Inflammatory macrophage treated with lipopolysaccharide for 4 hours (primary cell): ENCODE results near the gene SORCS2.

Experiments used
- DNase-seq: peaks from one replicate; pipeline ENCODE4 v3.0.0-alpha.2; 2020

SORCS2 gene

DNA sequence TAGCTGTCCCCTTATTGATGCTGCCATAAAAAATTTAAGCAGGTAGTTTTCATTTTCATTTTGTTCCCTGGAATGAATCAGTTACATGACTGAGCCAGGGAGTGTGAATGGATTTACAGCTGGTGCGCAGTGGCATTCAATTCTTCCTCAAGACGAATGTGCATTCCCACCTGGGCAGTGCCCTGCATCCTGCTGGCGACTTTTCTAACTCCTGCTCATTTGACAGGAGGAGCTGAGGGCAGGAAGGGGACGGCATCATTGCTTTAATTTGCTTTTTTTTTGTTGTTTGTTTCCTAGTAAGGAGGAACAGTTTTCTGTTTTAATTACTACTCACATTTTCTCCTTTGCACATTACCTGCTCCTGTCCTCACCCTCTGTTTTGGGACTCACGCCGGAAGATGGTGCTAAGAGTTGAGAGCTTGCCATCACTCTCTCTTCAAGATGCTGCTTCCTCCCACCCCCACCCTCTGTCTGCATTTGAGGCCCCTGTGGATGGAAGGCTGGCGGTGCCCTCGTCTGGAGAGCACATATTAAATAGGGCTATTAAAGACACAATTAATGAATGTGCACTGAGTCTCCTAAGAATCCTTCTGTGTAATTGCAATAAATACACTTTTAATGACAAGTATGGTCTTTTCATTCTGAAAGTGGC, 206.6 kb downstream of the SORCS2 start:
- no peak for DNase-seq

DNA sequence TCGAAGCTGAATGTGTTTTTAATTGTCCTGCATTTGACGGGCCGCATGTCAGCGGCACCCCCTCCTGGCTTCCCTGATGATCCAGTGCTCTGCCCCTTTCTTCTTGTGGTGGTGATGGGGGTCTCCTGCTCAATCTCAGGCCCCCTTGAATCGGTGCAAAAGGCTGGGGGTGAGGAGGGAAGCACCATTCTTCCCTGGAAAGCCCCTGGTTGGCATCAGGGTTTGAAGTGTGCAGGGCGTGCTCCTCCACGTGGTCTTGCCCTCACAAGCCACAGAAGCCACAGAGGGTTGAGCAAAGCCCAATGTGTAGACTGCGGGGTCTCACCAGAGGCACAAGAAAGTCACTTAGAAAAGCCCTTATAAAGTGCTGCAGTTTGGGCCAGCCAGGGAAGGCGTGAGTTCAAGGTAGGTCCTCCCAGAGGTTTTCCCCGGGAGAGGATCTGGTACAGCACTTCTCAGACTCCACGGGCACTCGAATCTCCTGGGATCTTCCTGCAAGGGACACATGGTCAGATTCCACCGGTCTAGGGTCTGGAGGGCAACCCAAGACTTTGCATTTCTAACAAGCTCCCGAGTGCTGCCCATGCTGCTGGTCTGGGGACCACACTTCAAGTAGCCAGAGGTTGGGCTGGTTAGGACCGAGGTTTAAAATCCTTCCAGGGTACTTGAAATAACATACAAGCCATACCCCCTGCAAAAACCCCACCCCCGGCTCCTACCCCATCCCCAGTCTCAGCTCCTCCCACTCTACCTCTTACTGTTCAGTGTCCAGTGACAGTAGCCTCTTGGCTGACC, 207.3 kb downstream of the SORCS2 start:
- DNase-seq = no peak

DNA sequence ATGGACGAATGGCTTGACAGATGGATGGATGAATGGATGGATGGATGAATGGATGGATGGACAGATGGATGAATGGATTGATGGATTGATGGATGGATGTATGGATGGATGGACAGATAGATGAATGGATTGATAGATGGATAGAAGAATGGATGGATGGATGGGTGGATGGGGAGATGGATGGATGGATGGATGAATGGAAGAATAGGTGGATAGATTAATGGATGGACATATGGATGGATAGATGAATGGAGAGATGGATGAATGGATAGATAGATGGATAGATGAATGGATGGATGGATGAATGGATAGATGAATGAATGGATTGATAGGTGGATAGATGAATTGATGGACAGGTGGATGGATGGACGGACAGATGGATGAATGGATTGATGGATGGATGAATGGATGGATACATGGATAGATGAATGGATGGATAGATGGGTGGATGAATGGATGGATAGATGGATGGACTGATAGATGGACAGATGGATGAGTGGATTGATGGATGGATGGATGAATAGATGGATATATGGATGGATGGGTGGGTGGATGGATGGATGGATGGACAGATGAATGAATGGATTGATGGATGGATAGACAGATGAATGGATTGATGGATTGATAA, 208.4 kb downstream of the SORCS2 start:
- no peak for DNase-seq

DNA sequence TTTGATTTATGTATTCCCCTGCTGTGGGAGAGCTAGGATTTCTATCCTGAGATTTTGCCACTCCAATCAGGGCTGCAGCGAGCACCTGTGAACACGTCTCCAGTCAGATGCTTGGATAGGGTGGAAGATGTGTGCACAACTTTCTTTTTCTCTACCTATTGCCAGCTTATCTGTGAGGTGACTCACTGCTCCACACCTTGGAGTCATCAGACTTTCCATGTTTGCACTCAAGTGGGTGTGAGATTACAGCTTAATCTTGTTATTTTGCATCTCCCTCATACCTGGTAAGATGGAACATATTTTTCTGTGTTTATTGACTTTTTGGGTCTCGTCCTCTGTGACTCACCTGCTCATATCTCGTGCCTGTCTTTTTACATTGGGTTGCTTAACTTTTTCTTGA, 210.2 kb downstream of the SORCS2 start:
- no peak for DNase-seq

DNA sequence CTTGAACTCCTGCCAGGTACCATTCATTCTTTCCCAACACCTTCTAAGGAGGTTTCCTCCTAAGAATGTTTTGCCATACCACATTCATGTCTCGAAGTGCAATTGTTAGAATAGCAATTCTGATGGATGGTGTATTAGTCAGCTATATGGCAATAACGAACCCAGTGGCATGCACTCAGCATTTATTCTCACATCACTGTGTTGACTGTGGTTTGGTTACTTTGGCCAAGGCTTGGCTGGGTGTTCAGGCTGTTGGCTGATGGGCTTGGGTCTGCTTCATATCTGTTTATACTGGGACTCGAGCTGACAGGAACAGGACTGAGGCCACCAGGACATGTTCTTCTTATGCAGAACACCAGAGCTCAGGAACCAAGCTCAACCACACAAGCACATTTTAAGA, 210.7 kb downstream of the SORCS2 start:
- DNase-seq = no peak

DNA sequence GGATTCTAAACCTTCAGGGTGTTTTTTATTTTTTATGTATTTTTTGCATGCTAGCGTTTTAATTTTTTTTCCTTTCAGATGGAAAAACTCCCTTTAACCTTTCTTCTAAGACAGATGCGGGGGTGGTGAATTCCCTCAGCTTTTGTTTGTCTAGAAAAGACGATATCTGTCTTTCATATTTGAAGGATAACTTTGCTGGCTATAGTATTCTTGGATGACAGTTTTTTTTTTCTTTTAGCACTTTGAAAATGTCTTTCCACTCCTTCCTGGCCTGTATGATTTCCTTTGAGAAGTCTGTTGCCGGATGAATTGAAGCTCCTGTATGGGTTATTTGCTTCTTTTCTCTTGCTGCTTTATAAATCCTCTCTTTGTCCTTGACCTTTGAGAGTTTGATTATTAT, 215.8 kb downstream of the SORCS2 start:
- DNase-seq = no peak

DNA sequence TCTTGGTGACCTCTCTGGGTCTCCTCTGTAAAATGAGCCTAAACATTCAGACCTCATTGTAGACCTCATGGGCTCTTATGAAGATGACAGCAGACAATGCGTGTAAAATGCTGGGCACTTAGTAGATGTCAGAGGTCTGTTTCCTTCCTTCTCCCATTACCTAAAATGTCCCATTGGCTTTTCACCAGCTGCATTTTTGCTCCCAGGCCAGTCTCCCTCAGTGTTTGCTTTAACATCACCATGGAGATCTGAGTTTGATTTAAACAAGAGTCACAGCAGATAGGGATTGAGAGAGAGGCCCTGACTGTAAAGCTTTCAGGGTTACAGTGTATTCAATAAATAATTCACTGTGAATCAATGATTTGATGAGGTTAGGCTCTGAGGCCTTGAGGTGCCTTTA, 218.1 kb downstream of the SORCS2 start:
- no peak for DNase-seq

DNA sequence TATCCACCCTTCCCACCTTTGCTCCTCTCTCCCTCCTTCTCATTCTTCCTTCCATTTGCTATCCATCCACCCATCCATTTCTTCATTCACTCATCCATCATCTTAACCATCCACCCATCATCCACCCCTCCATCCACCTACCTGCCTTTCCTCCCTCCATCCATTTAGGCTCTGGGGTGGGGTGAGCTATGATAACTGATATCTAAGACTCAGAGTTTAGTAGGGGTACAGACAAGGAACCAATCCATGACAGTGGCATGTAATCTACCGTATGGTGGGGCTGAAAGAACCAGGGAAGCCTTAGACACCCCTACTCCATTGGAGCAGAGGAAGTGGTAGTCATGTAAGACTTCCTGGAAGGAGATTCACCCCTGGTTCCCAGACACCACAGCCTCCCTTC, 219.2 kb downstream of the SORCS2 start:
- no peak for DNase-seq

DNA sequence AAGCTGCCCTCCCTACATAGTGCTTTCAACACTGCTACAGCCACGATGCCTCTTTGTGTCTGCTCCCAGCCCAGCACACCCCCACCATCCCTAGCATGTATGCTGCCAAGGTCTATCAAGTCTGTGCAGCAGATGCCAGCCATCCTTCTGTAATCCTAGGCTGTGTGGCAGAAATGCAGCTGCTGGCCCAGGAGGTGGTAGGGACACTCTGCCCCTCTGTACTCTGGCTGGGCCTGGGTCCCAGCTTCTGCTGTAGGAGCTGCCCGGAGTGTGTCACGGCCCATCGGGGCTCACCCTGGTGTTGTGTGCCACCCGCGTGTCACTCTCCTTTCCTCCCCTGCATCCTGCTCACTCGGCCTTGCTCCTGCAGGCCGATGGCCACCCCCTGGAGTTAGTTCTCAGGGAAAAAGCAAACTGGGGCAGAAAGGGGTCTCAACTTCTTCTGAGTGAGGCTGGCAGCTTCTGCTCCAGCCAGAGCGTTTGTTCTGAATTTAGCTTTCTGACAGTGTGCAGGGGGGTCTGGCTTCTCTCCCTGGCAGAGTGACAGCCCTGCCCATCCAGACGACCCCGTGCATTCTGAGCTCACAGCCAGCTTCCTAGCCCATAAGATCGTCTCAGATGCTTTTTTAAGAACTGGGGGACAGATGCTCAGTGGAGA, 219.7 kb downstream of the SORCS2 start:
- DNase-seq = no peak

DNA sequence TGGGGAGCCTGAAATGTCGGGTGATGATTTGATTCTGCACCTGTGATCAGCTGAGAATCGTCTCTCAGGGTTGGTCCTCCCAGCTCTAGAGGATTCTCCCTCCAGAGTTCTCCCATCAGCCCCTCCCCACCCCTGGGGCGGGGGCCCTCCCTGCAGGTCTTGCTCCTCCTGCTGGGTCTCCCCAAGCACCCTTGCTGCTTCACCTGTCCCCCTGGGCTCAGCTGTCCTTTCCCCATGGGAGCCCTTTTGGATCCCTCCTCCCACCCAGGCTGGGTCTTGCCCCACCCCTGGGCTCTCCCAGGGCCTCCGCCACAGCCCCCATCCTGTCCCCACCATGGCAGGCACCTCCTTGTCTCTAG, 220.2 kb downstream of the SORCS2 start:
- no peak for DNase-seq

DNA sequence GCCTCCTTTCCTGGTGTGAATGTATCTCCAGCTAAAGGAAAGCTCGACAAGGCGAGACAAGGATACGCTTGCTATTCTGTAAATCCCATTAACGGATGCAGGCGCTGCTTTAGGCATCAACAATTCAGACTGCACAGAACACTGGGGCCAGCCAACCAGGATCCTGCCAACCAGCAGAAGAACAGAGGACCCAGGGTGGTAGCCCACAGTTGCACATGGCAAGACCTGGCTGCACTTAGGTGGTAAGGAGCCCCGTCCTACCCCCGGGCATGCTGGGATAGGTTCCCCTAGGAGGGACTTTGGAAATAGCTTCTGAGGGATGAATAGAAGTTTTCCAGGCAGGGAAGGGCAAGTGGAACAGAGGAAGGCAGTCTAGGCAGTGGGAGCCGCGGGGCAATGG, 221.7 kb downstream of the SORCS2 start:
- no peak for DNase-seq

DNA sequence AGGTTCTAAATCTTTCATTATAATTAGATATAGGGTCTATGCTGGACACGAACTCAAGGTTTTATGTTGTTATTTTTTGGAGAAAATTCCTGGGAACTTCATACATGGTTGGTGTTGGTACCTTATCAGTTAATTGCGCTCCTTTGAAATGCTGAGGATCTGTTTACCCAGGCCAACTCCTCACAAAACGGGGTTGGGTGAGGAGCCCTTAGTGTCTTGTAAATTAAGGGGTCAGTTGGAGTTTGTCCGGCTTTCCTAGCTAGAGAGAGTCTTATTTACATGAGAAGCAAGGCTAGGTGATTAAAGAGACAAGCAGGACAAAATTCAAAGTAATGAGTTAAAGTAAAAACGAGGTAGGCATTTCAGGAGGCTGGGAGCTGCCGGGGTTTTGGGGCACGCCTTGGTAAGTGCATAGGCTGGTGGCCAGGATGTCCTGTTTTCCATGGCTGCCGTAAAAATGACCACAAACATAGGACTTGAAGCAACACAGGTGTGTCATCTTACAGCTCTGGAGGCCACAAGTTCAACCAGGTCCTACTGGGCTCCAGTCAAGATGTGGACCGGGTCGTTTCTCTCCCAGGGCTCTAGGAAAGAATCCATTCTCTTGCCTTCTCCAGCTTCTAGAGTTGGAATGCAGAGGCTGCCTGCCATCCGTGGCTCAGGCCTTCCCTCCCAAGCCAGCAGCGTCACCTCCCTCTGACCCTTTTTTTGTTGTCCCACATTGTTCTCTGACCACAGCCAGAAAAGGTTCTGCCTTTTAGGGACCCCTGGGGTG, 222.6 kb downstream of the SORCS2 start:
- DNase-seq = no peak

DNA sequence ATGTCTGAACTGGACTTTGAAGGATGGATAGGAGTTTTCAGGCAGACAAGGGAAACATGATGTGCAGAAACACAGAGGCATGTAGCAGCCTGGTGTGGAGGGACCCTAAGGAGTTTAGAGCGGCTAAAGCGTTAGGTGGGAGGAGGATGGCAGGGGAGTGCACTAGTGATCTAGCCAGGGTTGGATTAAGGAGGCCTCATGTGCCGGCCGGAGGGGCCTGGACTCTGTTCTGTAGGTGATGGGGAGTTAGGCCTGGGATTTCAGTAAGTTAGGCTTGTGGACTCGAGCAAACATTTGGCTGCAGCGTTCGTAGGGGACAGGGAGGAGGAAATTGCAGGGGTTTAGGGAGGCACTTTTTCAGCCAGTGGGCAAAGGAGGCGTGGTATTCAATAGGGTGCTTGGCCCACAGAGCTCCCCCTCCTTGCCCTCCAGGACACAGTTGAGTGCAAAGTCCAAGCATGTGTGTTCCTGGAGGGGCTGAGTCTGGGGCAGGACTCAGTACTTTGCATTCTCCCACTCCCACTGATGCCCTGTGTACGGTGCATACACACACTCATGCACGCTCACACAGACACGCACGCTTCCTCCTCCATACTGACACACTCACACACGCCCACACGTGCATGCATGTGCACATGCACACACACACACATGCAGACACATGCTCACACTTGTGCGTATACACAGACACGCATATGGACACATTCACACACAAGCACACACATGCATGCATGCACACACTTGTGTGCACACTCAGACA, 223.8 kb downstream of the SORCS2 start:
- DNase-seq = no peak

DNA sequence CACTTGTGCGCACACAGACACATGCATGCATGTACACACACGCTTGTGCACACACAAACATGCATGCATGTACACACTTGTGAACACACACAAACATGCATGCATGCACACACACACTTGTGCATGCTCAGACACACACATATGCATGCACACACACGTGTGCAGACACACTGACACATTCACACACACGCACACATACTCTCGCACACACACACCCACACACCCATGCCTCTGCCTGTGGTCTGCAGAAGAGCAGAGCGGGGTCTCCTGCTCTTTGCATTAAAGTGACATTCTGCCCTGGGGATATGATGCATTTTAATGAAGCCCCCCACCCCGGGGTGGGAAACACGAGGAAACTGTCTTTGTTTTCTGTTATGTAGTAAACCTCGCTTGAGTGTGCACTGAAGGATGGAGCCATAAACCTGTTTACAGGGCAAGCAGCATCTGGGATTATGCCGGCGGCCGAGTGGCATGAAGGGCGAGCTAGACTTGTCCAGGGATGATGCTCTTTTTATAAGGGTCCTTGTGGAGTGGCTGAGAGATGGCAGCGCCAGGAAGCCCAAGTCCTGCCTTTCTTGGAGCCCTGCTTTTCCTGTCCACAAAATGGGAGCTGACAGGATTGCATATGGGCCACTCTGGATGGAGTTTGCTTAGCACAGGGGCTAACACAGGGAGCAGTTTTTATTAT, 224.6 kb downstream of the SORCS2 start:
- DNase-seq = no peak

DNA sequence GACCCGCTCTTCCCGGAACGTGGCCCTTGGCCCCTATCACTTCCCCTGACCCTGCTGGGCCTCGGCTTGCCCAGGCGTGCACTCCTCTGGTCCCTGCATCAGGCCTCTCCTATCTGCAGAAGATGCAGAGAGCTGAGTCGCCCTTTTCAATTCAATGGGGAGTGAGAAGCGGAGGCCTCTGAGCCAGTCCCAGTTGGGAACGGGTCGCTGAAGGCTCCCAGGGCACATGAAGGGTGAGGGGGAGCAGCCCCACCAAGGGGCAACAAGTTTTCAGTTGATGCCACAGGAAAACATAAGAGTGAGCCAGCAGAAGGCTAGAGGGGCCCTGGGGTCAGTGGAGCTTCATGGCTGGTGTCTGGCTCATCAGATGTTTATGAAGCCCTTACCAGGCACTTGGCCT, 225.3 kb downstream of the SORCS2 start:
- DNase-seq = no peak

DNA sequence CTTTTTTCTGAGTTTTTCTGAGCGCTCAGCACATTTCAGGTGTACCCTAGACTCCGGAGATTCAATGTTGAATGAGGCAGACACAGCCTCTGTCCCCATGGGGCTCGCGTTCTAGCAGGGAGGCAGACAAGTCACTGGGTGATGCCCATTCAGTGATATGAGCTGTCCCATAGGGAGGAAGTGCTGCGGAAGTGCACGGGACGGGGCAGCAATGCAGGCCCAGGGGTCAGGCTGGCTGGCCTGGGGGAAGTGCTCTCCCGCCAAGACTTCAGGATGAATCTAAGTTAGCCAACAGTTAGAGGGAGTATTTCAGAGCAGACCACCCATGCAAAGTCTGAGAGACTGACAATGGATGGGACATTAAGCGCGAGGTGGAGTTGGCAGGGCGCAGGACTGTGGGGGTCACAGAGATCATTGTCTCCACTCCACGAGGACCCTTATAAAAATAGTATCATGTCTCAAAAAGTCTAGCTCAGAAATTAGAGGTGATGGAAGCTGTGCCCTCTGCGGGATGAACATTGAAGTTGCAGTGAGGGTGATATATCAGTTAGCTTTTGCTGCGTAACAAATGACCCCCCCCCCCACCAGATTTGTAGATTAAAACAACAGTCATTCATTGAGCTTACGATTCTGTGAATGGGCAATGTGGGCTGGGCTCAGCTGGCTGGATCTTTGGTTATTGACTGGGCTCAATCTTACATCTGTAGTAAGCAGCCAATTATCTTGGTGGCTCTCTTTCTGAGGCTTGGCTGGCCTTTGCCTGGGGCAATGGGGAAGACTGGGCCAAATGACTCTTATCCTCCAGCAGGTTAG, 226.0 kb downstream of the SORCS2 start:
- no peak for DNase-seq

DNA sequence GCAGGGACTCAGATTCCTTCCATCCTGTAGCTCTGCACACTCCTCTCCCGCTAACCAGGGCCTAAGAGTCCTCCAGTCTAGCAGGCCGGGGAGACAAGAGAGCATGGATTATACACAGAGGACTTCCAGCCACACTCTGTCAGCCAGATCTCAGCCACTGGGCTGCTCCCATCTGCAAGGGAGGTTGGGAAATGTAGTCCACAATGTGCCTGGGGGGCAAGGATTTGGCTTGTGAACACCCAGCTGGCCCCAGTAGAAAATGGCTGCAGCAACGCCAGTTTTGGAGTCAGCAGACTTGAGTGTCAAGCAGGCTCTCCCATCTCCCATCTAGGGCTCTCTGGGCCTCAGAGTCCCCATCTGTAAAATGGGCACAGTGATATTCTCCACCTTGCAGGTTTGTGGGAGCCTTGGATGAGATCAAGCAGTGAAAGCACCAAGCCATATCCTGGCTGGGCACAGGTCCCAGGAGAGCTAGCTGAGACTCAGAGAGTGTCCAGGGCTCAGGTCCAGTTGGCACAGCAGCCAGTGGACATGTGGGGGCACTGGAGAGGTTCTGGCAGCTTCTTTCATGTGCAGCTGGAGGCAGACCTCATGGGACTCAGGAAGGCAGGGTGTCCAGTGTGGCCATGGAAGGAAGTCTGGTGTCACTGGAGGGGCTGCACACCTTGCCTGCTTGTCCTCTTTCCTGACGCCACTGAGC, 227.8 kb downstream of the SORCS2 start:
- no peak for DNase-seq

DNA sequence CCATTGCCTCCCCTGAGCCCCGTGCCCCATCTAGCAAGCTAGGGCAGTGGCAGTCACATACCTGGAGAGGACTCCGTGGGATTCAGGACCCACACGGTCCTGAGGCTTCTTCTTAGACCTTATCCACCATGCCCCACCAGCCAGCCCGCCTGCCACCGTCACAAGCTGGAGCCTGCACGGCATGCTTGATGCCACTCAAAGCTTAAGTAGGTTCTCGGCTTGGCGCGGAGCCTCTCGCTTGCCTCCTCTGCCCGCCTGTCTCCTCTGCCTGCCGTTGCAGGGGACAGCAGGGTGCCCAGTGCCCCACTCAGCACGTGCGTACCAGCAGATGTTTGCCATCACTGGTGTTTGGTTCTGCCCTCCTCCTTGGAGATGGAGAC, 228.3 kb downstream of the SORCS2 start:
- no peak for DNase-seq

DNA sequence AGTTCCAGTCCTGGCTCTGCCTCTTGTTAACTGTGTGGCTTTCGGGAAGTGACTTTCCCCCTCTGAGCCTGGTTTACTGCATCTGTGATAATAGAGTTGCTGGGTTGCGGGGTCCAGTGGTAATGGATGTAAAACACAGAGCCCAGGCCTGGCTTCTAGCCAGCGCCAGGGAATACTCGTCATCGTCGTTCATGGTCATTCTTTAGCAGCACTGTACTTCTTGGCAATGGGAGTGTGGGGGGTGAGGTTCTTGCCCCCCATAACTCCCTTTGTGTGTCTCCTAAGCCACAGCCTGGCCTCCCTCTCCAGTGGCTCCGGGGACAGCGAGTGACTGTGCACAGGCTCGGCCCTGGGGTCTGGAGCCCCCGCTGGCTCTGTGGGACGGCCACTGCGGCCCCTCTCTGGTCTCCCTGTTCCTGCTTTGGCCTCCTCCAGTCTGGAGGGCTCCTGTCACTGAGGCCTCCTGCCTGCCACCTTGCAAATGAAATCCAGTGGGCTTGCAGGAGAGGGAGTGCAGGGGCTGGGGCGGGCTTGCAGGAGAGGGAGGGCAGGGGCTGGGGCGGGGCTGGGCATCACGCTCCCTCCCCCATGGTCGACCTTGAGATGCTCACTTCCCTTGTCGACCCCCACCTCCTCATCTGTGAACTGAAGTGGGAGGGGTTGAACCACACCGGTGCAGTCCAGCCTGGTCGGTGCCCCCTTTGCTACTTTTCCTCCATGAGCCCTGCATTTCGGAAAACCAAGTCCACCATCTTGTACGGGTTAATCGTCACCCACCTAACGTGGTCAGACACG, 229.2 kb downstream of the SORCS2 start:
- no peak for DNase-seq
